H1 (cell line): ENCODE results near the gene MUC5B. TPM values are rescaled to one million over a fixed set of nuclear protein-coding genes. Genes with fewer than 3 reads are reported as not detected.

Source experiments
- CTCF ChIA-PET: fragments of 300-600 bp; sonication (Branson Sonifier 250); formaldehyde crosslinking; loops from one replicate; lab custom pipeline; 2021; ENCODE audit not compliant: partially characterized antibody; lab: Charles Lee
- POLR2A ChIA-PET: fragments of 300-600 bp; sonication (Branson Sonifier 250); formaldehyde crosslinking; loops from one replicate; lab custom pipeline; 2021; ENCODE audit warnings: inconsistent platforms; ENCODE audit not compliant: partially characterized antibody; lab: Charles Lee
- DNase-seq, 2 experiments: peaks; one replicate each; pipeline versions ENCODE4 v3.0.0 to v3.0.0-alpha.2; 2010 to 2022; ENCODE audit warnings: low spot score in 2 of 2, low read depth in 1 of 2, mixed read lengths in 1 of 2
- FAIRE-seq: peaks from 2 replicates; lab custom pipeline; 2011; peaks lifted over from hg19 to GRCh38; lab: Jason Lieb, UNC
- H2AFZ ChIP-seq: 2 replicates; pipeline ENCODE4 v1.8.1; 2012; ENCODE audit warnings: low read length, inconsistent platforms
- H2AK5ac ChIP-seq: 2 replicates; pipeline ENCODE4 v1.6.1; 2013; ENCODE audit warnings: low read depth, low read length
- H2BK120ac ChIP-seq: replicated peaks from 2 replicates; pipeline ENCODE3; 2013; ENCODE audit warnings: low read depth, low read length, inconsistent platforms
- H2BK12ac ChIP-seq: 2 replicates; pipeline ENCODE4 v1.6.1; 2013; ENCODE audit warnings: low read depth, low read length
- H2BK15ac ChIP-seq: 2 replicates; pipeline ENCODE4 v1.6.1; 2013; ENCODE audit warnings: low read length
- H2BK20ac ChIP-seq: 2 replicates; pipeline ENCODE4 v1.6.1; 2013; ENCODE audit warnings: low read length
- H2BK5ac ChIP-seq: 2 replicates; pipeline ENCODE4 v1.6.1; 2013; ENCODE audit warnings: low read depth, low read length
- H3K14ac ChIP-seq: 2 replicates; pipeline ENCODE4 v1.6.1; 2013; ENCODE audit warnings: inconsistent platforms; ENCODE audit not compliant: insufficient read length
- H3K18ac ChIP-seq: 2 replicates; pipeline ENCODE4 v1.6.1; 2013; ENCODE audit warnings: low read length; ENCODE audit errors: extremely low read depth
- H3K23ac ChIP-seq: 2 replicates; pipeline ENCODE4 v1.6.1; 2013; ENCODE audit warnings: inconsistent platforms; ENCODE audit not compliant: insufficient read length
- H3K23me2 ChIP-seq: 2 replicates; pipeline ENCODE4 v1.6.1; 2013; ENCODE audit warnings: low read depth, low read length
- H3K27ac ChIP-seq: 2 replicates; pipeline ENCODE4 v1.6.1; 2011; ENCODE audit warnings: low read depth, low read length, inconsistent platforms
- H3K27me3 ChIP-seq, 4 experiments: replicated peaks in 1 of 4; 1 replicate in 1 of 4; 2 replicates in 3 of 4; pipeline versions ENCODE4 v1.6.1 to v1.8.1; 2011 to 2013; ENCODE audit warnings: low read length in 3 of 4, mild to moderate bottlenecking in 3 of 4, inconsistent platforms in 2 of 4, mixed read lengths in 2 of 4, moderate library complexity in 1 of 4; ENCODE audit not compliant: control insufficient read depth in 3 of 4, insufficient read depth in 3 of 4; ENCODE audit errors: extremely low read depth in 1 of 4
- H3K36me3 ChIP-seq, 4 experiments: 2 replicates each; pipeline versions ENCODE4 v1.6.1 to v1.8.1; 2011 to 2013; ENCODE audit warnings: mild to moderate bottlenecking in 4 of 4, low read length in 3 of 4, moderate library complexity in 2 of 4, control low read depth in 1 of 4, inconsistent platforms in 1 of 4; ENCODE audit not compliant: insufficient read depth in 4 of 4, control insufficient read depth in 2 of 4
- H3K4ac ChIP-seq: replicated peaks from 2 replicates; pipeline ENCODE3; 2013; ENCODE audit warnings: low read length, low read depth, mixed read lengths, inconsistent platforms; ENCODE audit not compliant: insufficient read length
- H3K4me1 ChIP-seq, 4 experiments: replicated peaks in 1 of 4; 1 replicate in 1 of 4; 2 replicates in 3 of 4; pipeline versions ENCODE4 v1.6.1 to v1.8.1; 2011 to 2013; ENCODE audit warnings: low read length in 3 of 4, inconsistent platforms in 2 of 4, mixed read lengths in 1 of 4; ENCODE audit not compliant: insufficient read depth in 4 of 4, control insufficient read depth in 3 of 4
- H3K4me2 ChIP-seq, 2 experiments: 2 replicates each; pipeline versions ENCODE4 v1.6.1 to v1.8.1; 2011 to 2013; ENCODE audit warnings: low read depth in 2 of 2, low read length in 2 of 2, control low read depth in 1 of 2, inconsistent platforms in 1 of 2, mild to moderate bottlenecking in 1 of 2; ENCODE audit not compliant: insufficient read depth in 1 of 2
- H3K4me3 ChIP-seq, 4 experiments: fragments of 200-600, 300-600 bp in 1 of 4; sonication (generic), shearing (Covaris generic), sonication (Bioruptor Twin) in 1 of 4; 2 replicates each; pipeline versions ENCODE4 v1.5.1 to v1.8.1; 2011 to 2016; ENCODE audit warnings: low read length in 4 of 4, low read depth in 3 of 4, control low read depth in 2 of 4, inconsistent platforms in 2 of 4, mild to moderate bottlenecking in 2 of 4, mixed read lengths in 1 of 4, moderate library complexity in 1 of 4; ENCODE audit not compliant: insufficient read depth in 2 of 4; ENCODE audit errors: extremely low read depth in 1 of 4
- H3K56ac ChIP-seq: replicated peaks from 2 replicates; pipeline ENCODE3; 2013; ENCODE audit warnings: low read depth, mild to moderate bottlenecking, mixed read lengths, low read length, inconsistent platforms; ENCODE audit not compliant: insufficient read length
- H3K79me1 ChIP-seq: 2 replicates; pipeline ENCODE4 v1.6.1; 2013; ENCODE audit warnings: low read depth, low read length, control low read depth
- H3K79me2 ChIP-seq, 2 experiments: 2 replicates each; pipeline versions ENCODE4 v1.6.1 to v1.8.1; 2012 to 2013; ENCODE audit warnings: low read length in 2 of 2, mild to moderate bottlenecking in 2 of 2, inconsistent platforms in 1 of 2; ENCODE audit not compliant: insufficient read depth in 2 of 2, control insufficient read depth in 1 of 2
- H3K9ac ChIP-seq, 4 experiments: replicated peaks in 1 of 4; 1 replicate in 1 of 4; 2 replicates in 3 of 4; pipeline versions ENCODE4 v1.6.1 to v1.8.1; 2011 to 2013; ENCODE audit warnings: low read depth in 3 of 4, low read length in 3 of 4, control low read depth in 2 of 4, mild to moderate bottlenecking in 2 of 4, moderate library complexity in 2 of 4, inconsistent platforms in 1 of 4; ENCODE audit errors: extremely low read depth in 1 of 4
- H3K9me3 ChIP-seq, 2 experiments: 2 replicates each; pipeline versions ENCODE4 v1.6.1 to v1.8.1; 2012 to 2013; ENCODE audit warnings: mild to moderate bottlenecking in 2 of 2, moderate library complexity in 2 of 2, control low read depth in 1 of 2, inconsistent platforms in 1 of 2, low read depth in 1 of 2, low read length in 1 of 2, mixed read lengths in 1 of 2; ENCODE audit not compliant: insufficient read depth in 2 of 2
- H4K20me1 ChIP-seq, 2 experiments: replicated peaks in 1 of 2; 2 replicates each; pipeline versions ENCODE3 to v1.8.1; 2011 to 2013; ENCODE audit warnings: inconsistent platforms in 2 of 2, low read length in 2 of 2, mild to moderate bottlenecking in 1 of 2; ENCODE audit not compliant: insufficient read depth in 2 of 2, control insufficient read depth in 1 of 2
- H4K5ac ChIP-seq: 2 replicates; pipeline ENCODE4 v1.6.1; 2013; ENCODE audit warnings: low read length, low read depth, mixed read lengths, inconsistent platforms; ENCODE audit not compliant: insufficient read length
- H4K8ac ChIP-seq: 2 replicates; pipeline ENCODE4 v1.8.0; 2013; ENCODE audit warnings: mild to moderate bottlenecking, moderate library complexity, low read length, inconsistent platforms; ENCODE audit not compliant: insufficient read depth; ENCODE audit errors: extremely low read depth
- H4K91ac ChIP-seq: replicated peaks from 2 replicates; pipeline ENCODE3; 2013; ENCODE audit warnings: low read length, mixed read lengths, inconsistent platforms; ENCODE audit not compliant: insufficient read length
- CREB1 ChIP-seq: IDR thresholded peaks from 2 replicates; pipeline ENCODE4 v1.6.1; 2012; ENCODE audit warnings: inconsistent platforms
- SIRT6 ChIP-seq: IDR thresholded peaks from one replicate; pipeline ENCODE4 v1.7.1; 2012; ENCODE audit warnings: low read length, inconsistent platforms
- WGBS, 2 experiments: shearing (Covaris generic) in 1 of 2; methylation state at CpG; one replicate each; pipeline versions ENCODE4 v1.1.6 to v1.1.7; 2013 to 2015; ENCODE audit warnings: low lambda C conversion rate in 2 of 2, mixed read lengths in 2 of 2, inconsistent platforms in 1 of 2, low coverage in 1 of 2, missing lambda C conversion rate in 1 of 2; ENCODE audit not compliant: insufficient replicate concordance in 2 of 2, insufficient coverage in 1 of 2, insufficient read length in 1 of 2; ENCODE audit errors: extremely low coverage in 1 of 2, missing lambda C conversion rate in 1 of 2; 5-methylcytosine and 5-hydroxymethylcytosine counted together
- polyA plus RNA-seq, 7 experiments: library from polyadenylated mRNA; depleted of rRNA in 3 of 7; stranded (reverse) in 5 of 7; unstranded in 2 of 7; fragments of >200 nt in 5 of 7; fragments of 200-250 nt in 2 of 7; gene quantifications; 1 replicate in 5 of 7; 2 replicates in 1 of 7; 4 replicates in 1 of 7; pipeline versions ENCODE4 v1.2.1 to v1.2.3, GENCODE V29; 2011 to 2013; ENCODE audit warnings: missing spikeins in 2 of 7, mixed read lengths in 2 of 7
- total RNA-seq: library from RNA; stranded (reverse); fragmentation: NEBNext Ultra II Directional; extraction: Animal tissue kit (Norgen Biotek cat#: 25700); gene quantifications from 2 replicates; pipeline ENCODE4 v1.2.1, GENCODE V29; 2021

The MUC5B gene
- total and polyA plus RNA-seq, 2 of the 8 experiments (the other 6 are each of a cell fraction or from before 2014, with no cell fraction given) = 0.02 to 0.03 TPM

DNA sequence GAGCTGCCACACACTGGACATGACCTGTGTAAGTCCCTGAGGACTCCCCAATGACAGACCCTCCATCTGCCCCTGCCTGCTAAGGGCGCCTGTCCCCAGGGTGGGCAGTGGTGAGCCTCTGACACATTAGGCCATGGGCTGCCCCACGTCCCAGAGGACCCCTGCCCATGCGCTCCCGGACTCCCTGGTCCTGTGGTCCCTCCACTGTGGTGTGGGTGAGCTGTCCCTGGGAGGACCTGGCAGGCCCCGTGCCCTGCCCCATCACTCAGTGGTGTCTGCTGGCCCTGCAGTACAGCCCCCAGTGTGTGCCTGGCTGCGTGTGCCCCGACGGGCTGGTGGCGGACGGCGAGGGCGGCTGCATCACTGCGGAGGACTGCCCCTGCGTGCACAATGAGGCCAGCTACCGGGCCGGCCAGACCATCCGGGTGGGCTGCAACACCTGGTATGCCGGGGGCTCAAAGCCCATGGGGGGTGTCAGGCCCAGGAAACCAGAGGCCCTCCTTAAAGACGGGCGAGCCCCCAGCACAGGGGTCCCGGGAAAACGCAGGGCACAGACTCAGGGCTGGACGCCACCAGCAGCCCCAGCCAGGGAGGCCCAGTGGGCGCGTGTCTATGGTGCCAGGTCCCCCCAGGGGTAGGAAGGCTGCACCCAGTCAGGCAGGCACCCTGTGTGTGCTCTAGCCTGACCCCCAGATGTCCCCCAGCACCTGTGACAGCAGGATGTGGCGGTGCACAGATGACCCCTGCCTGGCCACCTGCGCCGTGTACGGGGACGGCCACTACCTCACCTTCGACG lies 46.4 kb upstream of the MUC5B start:
- H4K20me1 ChIP-seq = peaks cover 0 to 2% of the 10 kb centered on the region in 2 experiments
- no peak overlapping the region for H3K18ac ChIP-seq
- no peak overlapping the region for H3K14ac ChIP-seq
- no peak for TF ChIP-seq CREB1
- TF ChIP-seq SIRT6 = no peak
- H2AFZ ChIP-seq = no peak overlapping the region
- no peak overlapping the region for H4K5ac ChIP-seq
- H3K79me1 ChIP-seq = no peaks in the 10 kb centered on the region
- no peak overlapping the region for H3K4me3 ChIP-seq
- no peak overlapping the region for H4K8ac ChIP-seq
- no peak overlapping the region for H3K27ac ChIP-seq
- no peak overlapping the region for H3K23ac ChIP-seq
- DNase-seq (no peak), FAIRE-seq (no peak)
- H3K4me1 ChIP-seq = no peaks in the 10 kb centered on the region
- no peaks in the 10 kb centered on the region for H3K36me3 ChIP-seq
- H2BK12ac ChIP-seq = no peak overlapping the region
- no peak overlapping the region for H3K4ac ChIP-seq
- no peak overlapping the region for H3K9ac ChIP-seq
- H3K4me2 ChIP-seq = no peak overlapping the region
- 74% methylated on average over 28 of the region's 32 CpGs; no CpG with 5 or more reads in 1 of the 2 experiments for WGBS, 2 experiments
- ChIA-PET POLR2A (no interaction called here), CTCF (interaction anchor here (0.7 kb wide), 1 partner anchor 24 kb away, joined by 3 read pairs; no protein-coding TSS in a partner anchor)
- no peak overlapping the region for H4K91ac ChIP-seq
- H2BK15ac ChIP-seq = no peak overlapping the region
- no peak overlapping the region for H3K56ac ChIP-seq
- peaks cover 14% of the 10 kb centered on the region; the same call in 1 of the 2 replicates for H3K23me2 ChIP-seq
- H3K79me2 ChIP-seq = no peaks in the 10 kb centered on the region
- no peak overlapping the region for H2BK120ac ChIP-seq
- no peak overlapping the region for H2AK5ac ChIP-seq
- H3K27me3 ChIP-seq = no peaks in the 10 kb centered on the region
- no peak overlapping the region for H2BK20ac ChIP-seq
- peaks cover 41 to 83% of the 10 kb centered on the region in 2 experiments; a peak in 3 of 4 replicates for H3K9me3 ChIP-seq
- H2BK5ac ChIP-seq = no peak overlapping the region
